Measurements from ENCODE around the gene METTL8. TPM values are rescaled to one million over a fixed set of nuclear protein-coding genes. Genes with fewer than 3 reads are reported as not detected.
"Not testable (repeated sequence)": the region's sequence is repeated elsewhere in the genome, so short reads cannot be mapped to it uniquely, and the experiment has no call there.

Gene METTL8
- polyA plus RNA-seq, 1 of the 3 experiments (the other 2 are of a cell fraction) = 5.1 TPM

- TF ChIP-seq RAD21 (IDR thresholded peaks at IDR 0.05; ENCODE audit: low read length) (no peak), TAF1 (IDR thresholded peaks at IDR 0.05; ENCODE audit: borderline replicate concordance, low read depth, low read length) (no peak), RFX5 (IDR thresholded peaks at IDR 0.05; ENCODE audit: low read length) (no peak), GATA2 (CRISPR knock-in tag; IDR thresholded peaks at IDR 0.05) (no peak), IRF3 (IDR thresholded peaks at IDR 0.05; ENCODE audit: low read depth, low read length) (no peak), RXRA (IDR thresholded peaks at IDR 0.05; ENCODE audit: borderline replicate concordance, low read depth) (no peak), EP300 (IDR thresholded peaks at IDR 0.05; ENCODE audit: borderline replicate concordance in 1 of 2, low read depth in 1 of 2, low read length in 1 of 2) (no peak), TEAD4 (IDR thresholded peaks at IDR 0.05; ENCODE audit: borderline replicate concordance, insufficient read depth) (no peak), POLR2AphosphoS5 (IDR thresholded peaks at IDR 0.05; ENCODE audit: low read depth, low read length) (no peak), USF1 (IDR thresholded peaks at IDR 0.05; ENCODE audit: borderline replicate concordance, low read depth) (no peak), FOXM1 (IDR thresholded peaks at IDR 0.05; ENCODE audit: low read depth) (no peak), FOSL2 (IDR thresholded peaks at IDR 0.05; ENCODE audit: borderline replicate concordance, low read depth) (no peak), SMC3 (IDR thresholded peaks at IDR 0.05; ENCODE audit: low read depth, low read length) (no peak)
- TF ChIP-seq, protein P1, sequence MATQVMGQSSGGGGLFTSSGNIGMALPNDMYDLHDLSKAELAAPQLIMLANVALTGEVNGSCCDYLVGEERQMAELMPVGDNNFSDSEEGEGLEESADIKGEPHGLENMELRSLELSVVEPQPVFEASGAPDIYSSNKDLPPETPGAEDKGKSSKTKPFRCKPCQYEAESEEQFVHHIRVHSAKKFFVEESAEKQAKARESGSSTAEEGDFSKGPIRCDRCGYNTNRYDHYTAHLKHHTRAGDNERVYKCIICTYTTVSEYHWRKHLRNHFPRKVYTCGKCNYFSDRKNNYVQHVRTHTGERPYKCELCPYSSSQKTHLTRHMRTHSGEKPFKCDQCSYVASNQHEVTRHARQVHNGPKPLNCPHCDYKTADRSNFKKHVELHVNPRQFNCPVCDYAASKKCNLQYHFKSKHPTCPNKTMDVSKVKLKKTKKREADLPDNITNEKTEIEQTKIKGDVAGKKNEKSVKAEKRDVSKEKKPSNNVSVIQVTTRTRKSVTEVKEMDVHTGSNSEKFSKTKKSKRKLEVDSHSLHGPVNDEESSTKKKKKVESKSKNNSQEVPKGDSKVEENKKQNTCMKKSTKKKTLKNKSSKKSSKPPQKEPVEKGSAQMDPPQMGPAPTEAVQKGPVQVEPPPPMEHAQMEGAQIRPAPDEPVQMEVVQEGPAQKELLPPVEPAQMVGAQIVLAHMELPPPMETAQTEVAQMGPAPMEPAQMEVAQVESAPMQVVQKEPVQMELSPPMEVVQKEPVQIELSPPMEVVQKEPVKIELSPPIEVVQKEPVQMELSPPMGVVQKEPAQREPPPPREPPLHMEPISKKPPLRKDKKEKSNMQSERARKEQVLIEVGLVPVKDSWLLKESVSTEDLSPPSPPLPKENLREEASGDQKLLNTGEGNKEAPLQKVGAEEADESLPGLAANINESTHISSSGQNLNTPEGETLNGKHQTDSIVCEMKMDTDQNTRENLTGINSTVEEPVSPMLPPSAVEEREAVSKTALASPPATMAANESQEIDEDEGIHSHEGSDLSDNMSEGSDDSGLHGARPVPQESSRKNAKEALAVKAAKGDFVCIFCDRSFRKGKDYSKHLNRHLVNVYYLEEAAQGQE (IDR thresholded peaks at IDR 0.05; ENCODE audit: low read depth, low read length) = no peak
- TF ChIP-seq, protein P2, sequence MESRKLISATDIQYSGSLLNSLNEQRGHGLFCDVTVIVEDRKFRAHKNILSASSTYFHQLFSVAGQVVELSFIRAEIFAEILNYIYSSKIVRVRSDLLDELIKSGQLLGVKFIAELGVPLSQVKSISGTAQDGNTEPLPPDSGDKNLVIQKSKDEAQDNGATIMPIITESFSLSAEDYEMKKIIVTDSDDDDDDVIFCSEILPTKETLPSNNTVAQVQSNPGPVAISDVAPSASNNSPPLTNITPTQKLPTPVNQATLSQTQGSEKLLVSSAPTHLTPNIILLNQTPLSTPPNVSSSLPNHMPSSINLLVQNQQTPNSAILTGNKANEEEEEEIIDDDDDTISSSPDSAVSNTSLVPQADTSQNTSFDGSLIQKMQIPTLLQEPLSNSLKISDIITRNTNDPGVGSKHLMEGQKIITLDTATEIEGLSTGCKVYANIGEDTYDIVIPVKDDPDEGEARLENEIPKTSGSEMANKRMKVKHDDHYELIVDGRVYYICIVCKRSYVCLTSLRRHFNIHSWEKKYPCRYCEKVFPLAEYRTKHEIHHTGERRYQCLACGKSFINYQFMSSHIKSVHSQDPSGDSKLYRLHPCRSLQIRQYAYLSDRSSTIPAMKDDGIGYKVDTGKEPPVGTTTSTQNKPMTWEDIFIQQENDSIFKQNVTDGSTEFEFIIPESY (IDR thresholded peaks at IDR 0.05; ENCODE audit: borderline replicate concordance, low read depth) = no peak
- TF ChIP-seq, protein P3, sequence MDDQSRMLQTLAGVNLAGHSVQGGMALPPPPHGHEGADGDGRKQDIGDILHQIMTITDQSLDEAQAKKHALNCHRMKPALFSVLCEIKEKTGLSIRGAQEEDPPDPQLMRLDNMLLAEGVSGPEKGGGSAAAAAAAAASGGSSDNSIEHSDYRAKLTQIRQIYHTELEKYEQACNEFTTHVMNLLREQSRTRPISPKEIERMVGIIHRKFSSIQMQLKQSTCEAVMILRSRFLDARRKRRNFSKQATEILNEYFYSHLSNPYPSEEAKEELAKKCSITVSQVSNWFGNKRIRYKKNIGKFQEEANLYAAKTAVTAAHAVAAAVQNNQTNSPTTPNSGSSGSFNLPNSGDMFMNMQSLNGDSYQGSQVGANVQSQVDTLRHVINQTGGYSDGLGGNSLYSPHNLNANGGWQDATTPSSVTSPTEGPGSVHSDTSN (IDR thresholded peaks at IDR 0.05) = no peak
- Histone ChIP-seq H3K36me3 (replicated peaks in 1 of 2; ENCODE audit: control insufficient read depth in 1 of 2, insufficient read depth in 2 of 2, low read length in 1 of 2) (peaks cover 0 to 11% of the 10 kb centered on the region in 2 experiments), H3K4me2 (no peak overlapping the region), H3K4me3 (ENCODE audit: low read depth in 2 of 2, low read length in 1 of 2) (no peak overlapping the region), H3K9me2 (no peaks in the 10 kb centered on the region), H4K20me1 (ENCODE audit: insufficient read depth) (no peaks in the 10 kb centered on the region), H2AFZ (ENCODE audit: low read depth) (no peak overlapping the region), H3K9me3 (peaks cover under 1% of the 10 kb centered on the region; the same call in 1 of the 2 replicates), H3F3A (replicated peaks; ENCODE audit: insufficient read depth) (peaks cover 4% of the 10 kb centered on the region), H3K27me3 (ENCODE audit: insufficient read depth) (no peaks in the 10 kb centered on the region), H3K27ac (ENCODE audit: low read depth in 2 of 2, low read length in 1 of 2) (no peak overlapping the region), H3K9ac (no peak overlapping the region), H3K4me1 (ENCODE audit: control insufficient read depth in 1 of 2, insufficient read depth in 2 of 2, low read depth in 1 of 2, low read length in 1 of 2) (no peaks in the 10 kb centered on the region), H3K79me2 (ENCODE audit: insufficient read depth) (no peaks in the 10 kb centered on the region)
- WGBS (ENCODE audit: low lambda C conversion rate) = 97% methylated on average over 2 of the region's 2 CpGs
- ChIA-PET CTCF (interaction anchor here (0.9 kb wide), 1 partner anchor 31 kb away, joined by 3 read pairs; no protein-coding TSS in a partner anchor), POLR2A (no interaction called here)
- DNase-seq = no peak
These were observed 72.9 kb downstream of the METTL8 start for GRCh38 chr2:171360905-171361304.

GRCh38 chr2:171353746-171354145, 80.0 kb downstream of the METTL8 start:
- POLR2A ChIA-PET, H3K4me2 ChIP-seq: not testable (repeated sequence)

More at GRCh38 chr2:171353746-171354145, 80.0 kb downstream of the METTL8 start:
- peaks cover 0 to 11% of the 10 kb centered on the region in 2 experiments for H3K36me3 ChIP-seq (replicated peaks in 1 of 2; ENCODE audit: control insufficient read depth in 1 of 2, insufficient read depth in 2 of 2, low read length in 1 of 2)
- H3K4me1 ChIP-seq (ENCODE audit: control insufficient read depth in 1 of 2, insufficient read depth in 2 of 2, low read depth in 1 of 2, low read length in 1 of 2); H3K9me2 ChIP-seq; H4K20me1 ChIP-seq (ENCODE audit: insufficient read depth); H3K9ac ChIP-seq; H3K79me2 ChIP-seq (ENCODE audit: insufficient read depth); H3F3A ChIP-seq (replicated peaks; ENCODE audit: insufficient read depth); H3K9me3 ChIP-seq; H3K4me3 ChIP-seq (ENCODE audit: low read depth in 2 of 2, low read length in 1 of 2); CTCF ChIA-PET; H2AFZ ChIP-seq (ENCODE audit: low read depth); H3K27ac ChIP-seq (ENCODE audit: low read depth in 2 of 2, low read length in 1 of 2); H3K27me3 ChIP-seq (ENCODE audit: insufficient read depth); DNase-seq: not testable (repeated sequence)
- WGBS (ENCODE audit: low lambda C conversion rate) = 92% methylated on average over 3 of the region's 3 CpGs
